ENCODE results near the gene DSTN.

The DSTN gene

GRCh38 chr20:17580895-17581294 is 11.0 kb downstream of the DSTN start:
- DNase-seq (ENCODE audit: low read depth in 2 of 2), result no peak

GRCh38 chr20:17583126-17583525 is 13.3 kb downstream of the DSTN start:
- DNase-seq (ENCODE audit: low read depth in 2 of 2), result no peak

- no peak for DNase-seq (ENCODE audit: low read depth in 2 of 2)
Measured at GRCh38 chr20:17584689-17585088, 14.8 kb downstream of the DSTN start.

GRCh38 chr20:17586250-17586649 is 16.4 kb downstream of the DSTN start:
- DNase-seq (ENCODE audit: low read depth in 2 of 2), result no peak

- no peak for DNase-seq (ENCODE audit: low read depth in 2 of 2)
Measured at GRCh38 chr20:17587148-17587547, 17.3 kb downstream of the DSTN start.

- DNase-seq (ENCODE audit: low read depth in 2 of 2), result no peak
Measured at GRCh38 chr20:17587824-17588223, 17.9 kb downstream of the DSTN start.

GRCh38 chr20:17589161-17589834 is 19.4 kb downstream of the DSTN start:
- DNase-seq (ENCODE audit: low read depth in 2 of 2), result no peak

GRCh38 chr20:17590245-17590644 is 20.4 kb downstream of the DSTN start:
- DNase-seq (ENCODE audit: low read depth in 2 of 2), result no peak

- DNase-seq (ENCODE audit: low read depth in 2 of 2), result no peak
Measured at GRCh38 chr20:17593902-17594301, 24.0 kb downstream of the DSTN start.

GRCh38 chr20:17594443-17594842 is 24.6 kb downstream of the DSTN start:
- no peak for DNase-seq (ENCODE audit: low read depth in 2 of 2)

GRCh38 chr20:17595856-17596255 is 26.0 kb downstream of the DSTN start:
- DNase-seq (ENCODE audit: low read depth in 2 of 2), result no peak

GRCh38 chr20:17598013-17598550 is 28.2 kb downstream of the DSTN start:
- no peak for DNase-seq (ENCODE audit: low read depth in 2 of 2)

- no peak for DNase-seq (ENCODE audit: low read depth in 2 of 2)
Measured at GRCh38 chr20:17601957-17602356, 32.1 kb downstream of the DSTN start.

GRCh38 chr20:17602493-17602892 is 32.6 kb downstream of the DSTN start:
- DNase-seq (ENCODE audit: low read depth in 2 of 2), result no peak

GRCh38 chr20:17605131-17605660 is 35.3 kb downstream of the DSTN start:
- DNase-seq (ENCODE audit: low read depth in 2 of 2), result no peak

GRCh38 chr20:17606001-17606400 is 36.1 kb downstream of the DSTN start:
- no peak for DNase-seq (ENCODE audit: low read depth in 2 of 2)

GRCh38 chr20:17608701-17609497 is 39.0 kb downstream of the DSTN start:
- DNase-seq (ENCODE audit: low read depth in 2 of 2), result no peak

- no peak for DNase-seq (ENCODE audit: low read depth in 2 of 2)
Measured at GRCh38 chr20:17609811-17610377, 40.0 kb downstream of the DSTN start.

GRCh38 chr20:17610566-17611289 is 40.9 kb downstream of the DSTN start:
- peak in 1 of 2 donors; percentile 36 for DNase-seq (ENCODE audit: low read depth in 2 of 2)

- DNase-seq (ENCODE audit: low read depth in 2 of 2), result no peak
Measured at GRCh38 chr20:17611290-17611539, 41.3 kb downstream of the DSTN start.

GRCh38 chr20:17611540-17612286 is 41.8 kb downstream of the DSTN start:
- no peak for DNase-seq (ENCODE audit: low read depth in 2 of 2)

Data from activated CD8-positive, alpha-beta memory T cell treated with anti-CD3 and anti-CD28 coated beads for 4 hours (primary cell).